ENCODE data around the gene CDK6.

Gene CDK6

GRCh38 chr7:92684274-92684673 is 152.1 kb downstream of the CDK6 start:
- H3K4me3 ChIP-seq (ENCODE audit: low read depth, low read length) = no peak overlapping the region
- TF ChIP-seq, protein P1, sequence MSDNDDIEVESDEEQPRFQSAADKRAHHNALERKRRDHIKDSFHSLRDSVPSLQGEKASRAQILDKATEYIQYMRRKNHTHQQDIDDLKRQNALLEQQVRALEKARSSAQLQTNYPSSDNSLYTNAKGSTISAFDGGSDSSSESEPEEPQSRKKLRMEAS (IDR thresholded peaks at IDR 0.05; ENCODE audit: low read depth, low read length) = no peak
- TF ChIP-seq MYC (IDR thresholded peaks at IDR 0.05; ENCODE audit: low read depth, low read length) (no peak), POLR2A (IDR thresholded peaks at IDR 0.05; ENCODE audit: extremely low read depth, insufficient read length) (no peak)
- TF ChIP-seq, protein P2, sequence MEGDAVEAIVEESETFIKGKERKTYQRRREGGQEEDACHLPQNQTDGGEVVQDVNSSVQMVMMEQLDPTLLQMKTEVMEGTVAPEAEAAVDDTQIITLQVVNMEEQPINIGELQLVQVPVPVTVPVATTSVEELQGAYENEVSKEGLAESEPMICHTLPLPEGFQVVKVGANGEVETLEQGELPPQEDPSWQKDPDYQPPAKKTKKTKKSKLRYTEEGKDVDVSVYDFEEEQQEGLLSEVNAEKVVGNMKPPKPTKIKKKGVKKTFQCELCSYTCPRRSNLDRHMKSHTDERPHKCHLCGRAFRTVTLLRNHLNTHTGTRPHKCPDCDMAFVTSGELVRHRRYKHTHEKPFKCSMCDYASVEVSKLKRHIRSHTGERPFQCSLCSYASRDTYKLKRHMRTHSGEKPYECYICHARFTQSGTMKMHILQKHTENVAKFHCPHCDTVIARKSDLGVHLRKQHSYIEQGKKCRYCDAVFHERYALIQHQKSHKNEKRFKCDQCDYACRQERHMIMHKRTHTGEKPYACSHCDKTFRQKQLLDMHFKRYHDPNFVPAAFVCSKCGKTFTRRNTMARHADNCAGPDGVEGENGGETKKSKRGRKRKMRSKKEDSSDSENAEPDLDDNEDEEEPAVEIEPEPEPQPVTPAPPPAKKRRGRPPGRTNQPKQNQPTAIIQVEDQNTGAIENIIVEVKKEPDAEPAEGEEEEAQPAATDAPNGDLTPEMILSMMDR (IDR thresholded peaks at IDR 0.05; ENCODE audit: low read depth, low read length) = no peak
- DNase-seq (ENCODE audit: low read depth) = no peak

- H3K4me3 ChIP-seq (ENCODE audit: low read depth, low read length) = no peak overlapping the region
- TF ChIP-seq, protein P1 (IDR thresholded peaks at IDR 0.05; ENCODE audit: low read depth, low read length) = no peak
- TF ChIP-seq, protein P2 (IDR thresholded peaks at IDR 0.05; ENCODE audit: low read depth, low read length) = no peak
- TF ChIP-seq MYC (IDR thresholded peaks at IDR 0.05; ENCODE audit: low read depth, low read length) = no peak
- TF ChIP-seq POLR2A (IDR thresholded peaks at IDR 0.05; ENCODE audit: extremely low read depth, insufficient read length) = no peak
- DNase-seq (ENCODE audit: low read depth) = no peak
These were observed 153.4 kb downstream of the CDK6 start for GRCh38 chr7:92682903-92683539.

DNA sequence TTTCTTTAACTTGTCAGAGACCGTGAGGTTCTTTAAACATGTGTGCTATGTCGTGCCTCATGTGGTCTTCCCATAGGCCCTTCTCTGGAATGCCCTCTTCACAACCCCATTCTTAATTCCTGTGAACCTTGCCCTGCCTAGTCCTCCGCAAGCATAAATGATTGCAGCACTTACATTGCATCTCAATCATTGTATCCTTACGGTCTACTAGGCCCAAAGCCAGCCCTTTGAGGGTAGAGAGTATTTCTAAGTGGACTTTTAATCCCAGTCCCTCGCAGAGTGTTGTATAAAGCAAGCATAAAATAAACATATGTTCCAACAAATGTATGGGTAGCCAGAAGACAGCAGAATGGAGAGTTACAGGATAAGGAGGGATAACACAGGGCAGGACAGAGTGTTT is 154.0 kb downstream of the CDK6 start:
- TF ChIP-seq, protein P2 (IDR thresholded peaks at IDR 0.05; ENCODE audit: low read depth, low read length) = no peak
- TF ChIP-seq, protein P1 (IDR thresholded peaks at IDR 0.05; ENCODE audit: low read depth, low read length) = no peak
- TF ChIP-seq POLR2A (IDR thresholded peaks at IDR 0.05; ENCODE audit: extremely low read depth, insufficient read length) (no peak), MYC (IDR thresholded peaks at IDR 0.05; ENCODE audit: low read depth, low read length) (no peak)
- DNase-seq (ENCODE audit: low read depth) = no peak
- H3K4me3 ChIP-seq (ENCODE audit: low read depth, low read length) = no peak overlapping the region

DNA sequence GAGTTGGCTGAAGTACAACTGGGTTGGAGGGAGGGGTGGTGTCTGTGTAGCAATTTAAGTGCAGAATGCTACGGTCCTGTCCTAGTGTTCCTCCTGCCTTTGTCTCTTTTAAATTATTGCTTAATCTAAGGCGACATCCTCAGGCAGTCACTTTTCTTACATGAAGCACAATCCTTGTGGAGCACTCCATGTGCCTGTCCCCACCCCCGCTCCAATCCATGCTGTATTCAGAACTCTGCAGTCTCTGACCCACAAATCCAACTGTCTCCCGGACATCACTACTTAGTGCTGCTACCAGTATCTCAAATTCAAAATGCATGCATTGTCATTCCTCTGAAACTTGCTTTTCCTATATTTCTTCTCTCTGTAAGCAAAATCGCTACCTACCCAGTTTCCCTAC is 154.7 kb downstream of the CDK6 start:
- TF ChIP-seq, protein P1 (IDR thresholded peaks at IDR 0.05; ENCODE audit: low read depth, low read length) = no peak
- TF ChIP-seq MYC (IDR thresholded peaks at IDR 0.05; ENCODE audit: low read depth, low read length) = no peak
- DNase-seq (ENCODE audit: low read depth) = no peak
- H3K4me3 ChIP-seq (ENCODE audit: low read depth, low read length) = no peak overlapping the region

- H3K4me3 ChIP-seq (ENCODE audit: low read depth, low read length) = no peak overlapping the region
- peak; percentile 15 for DNase-seq (ENCODE audit: low read depth)
- TF ChIP-seq POLR2A (IDR thresholded peaks at IDR 0.05; ENCODE audit: extremely low read depth, insufficient read length) = no peak
- TF ChIP-seq, protein P1 (IDR thresholded peaks at IDR 0.05; ENCODE audit: low read depth, low read length) = no peak
- TF ChIP-seq, protein P2 (IDR thresholded peaks at IDR 0.05; ENCODE audit: low read depth, low read length) = no peak
- no peak for TF ChIP-seq MYC (IDR thresholded peaks at IDR 0.05; ENCODE audit: low read depth, low read length)
These were observed 155.9 kb downstream of the CDK6 start for GRCh38 chr7:92680442-92680841.

- TF ChIP-seq POLR2A (IDR thresholded peaks at IDR 0.05; ENCODE audit: extremely low read depth, insufficient read length) = no peak
- TF ChIP-seq, protein P2 (IDR thresholded peaks at IDR 0.05; ENCODE audit: low read depth, low read length) = no peak
- TF ChIP-seq, protein P1 (IDR thresholded peaks at IDR 0.05; ENCODE audit: low read depth, low read length) = no peak
- no peak for TF ChIP-seq MYC (IDR thresholded peaks at IDR 0.05; ENCODE audit: low read depth, low read length)
- H3K4me3 ChIP-seq (ENCODE audit: low read depth, low read length) = no peak overlapping the region
- no peak for DNase-seq (ENCODE audit: low read depth)
These were observed 158.0 kb downstream of the CDK6 start for GRCh38 chr7:92678291-92678920.

All from NB4 (cell line).